K562 (cell line): ENCODE data around the gene C1orf50. TPM values are rescaled to one million over a fixed set of nuclear protein-coding genes. Genes with fewer than 3 reads are reported as not detected.

Experiments
- CEBPZ ChIP-seq: fragments of 150-350 bp; IDR thresholded peaks from 2 replicates; pipeline ENCODE4 v1.6.1; 2014; ENCODE audit warnings: low read depth, mild to moderate bottlenecking, low read length, borderline replicate concordance
- CTCFL ChIP-seq: IDR thresholded peaks from 2 replicates; pipeline ENCODE4 v1.6.1; 2011; ENCODE audit warnings: borderline replicate concordance, low read depth, mild to moderate bottlenecking, moderate library complexity, low read length; ENCODE audit not compliant: insufficient read depth, poor library complexity, severe bottlenecking
- FOXK1 ChIP-seq: sonication (generic); formaldehyde crosslinking; IDR thresholded peaks from 2 replicates; pipeline ENCODE4 v1.8.0; 2022; ENCODE audit warnings: missing genetic modification reagents, mild to moderate bottlenecking, borderline replicate concordance
- GABPA ChIP-seq: fragments of 200-800 bp; sonication (Bioruptor generic); conservative IDR thresholded peaks from 2 replicates; pipeline ENCODE4 v1.6.1; 2016; ENCODE audit warnings: low read depth, missing genetic modification characterization, missing compliant biosample characterization
- ILF3 ChIP-seq: fragments of 450-650 bp; IDR thresholded peaks from 2 replicates; pipeline ENCODE4 v1.6.1; 2018; ENCODE audit warnings: antibody characterized with exemption, mild to moderate bottlenecking, moderate library complexity, borderline replicate concordance
- NELFE ChIP-seq: IDR thresholded peaks from 2 replicates; pipeline ENCODE4 v1.6.1; 2011; ENCODE audit warnings: mild to moderate bottlenecking; ENCODE audit not compliant: insufficient read depth, insufficient read length
- RBBP5 ChIP-seq: fragments of 200-600 bp; sonication (generic); IDR thresholded peaks from 2 replicates; pipeline ENCODE4 v1.6.1; 2012; ENCODE audit warnings: borderline replicate concordance, mild to moderate bottlenecking, low read length, control low read depth, inconsistent platforms; ENCODE audit not compliant: insufficient read depth, poor library complexity, severe bottlenecking
- XRCC5 ChIP-seq: fragments of 200-400 bp; formaldehyde crosslinking; IDR thresholded peaks from 2 replicates; pipeline ENCODE4 v1.6.1; 2017; ENCODE audit warnings: low read depth, mild to moderate bottlenecking, low read length
- ZBTB33 ChIP-seq: sonication (generic); formaldehyde crosslinking; IDR thresholded peaks from 2 replicates; pipeline ENCODE4 v1.8.1; 2023; ENCODE audit warnings: mild to moderate bottlenecking, missing genetic modification reagents
- ZNF431 ChIP-seq: sonication (generic); formaldehyde crosslinking; IDR thresholded peaks from 2 replicates; pipeline ENCODE4 v1.8.0; 2022; ENCODE audit warnings: mild to moderate bottlenecking, missing genetic modification reagents
- polyA plus RNA-seq, 8 experiments: library from polyadenylated mRNA; depleted of rRNA in 4 of 8; stranded (reverse) in 5 of 8; unstranded in 3 of 8; fragments of >200 nt; fragmentation: Nextera tagmentation in 2 of 8; fragmentation: Illumina TruSeq in 1 of 8; extraction: Ambion mirVana in 2 of 8; extraction: Trizol in 1 of 8; gene quantifications; 2 replicates each; pipeline versions ENCODE4 v1.2.1 to v1.2.3, GENCODE V29; 2011 to 2014; ENCODE audit warnings: inconsistent platforms in 1 of 8, missing spikeins in 1 of 8
- total RNA-seq, 7 experiments: library from RNA; depleted of rRNA in 6 of 7; stranded (reverse); fragments of >200 nt in 6 of 7; fragmentation: Illumina TruSeq in 2 of 7; extraction: Trizol in 2 of 7; gene quantifications; 2 replicates each; pipeline versions ENCODE4 v1.2.1 to v1.2.3, GENCODE V29; 2011 to 2021; ENCODE audit warnings: low replicate concordance in 1 of 7
- TF ChIP-seq, protein P1 (sequence below), 2 experiments: IDR thresholded peaks; 2 replicates each; pipeline ENCODE4 v1.6.1; 2011; ENCODE audit warnings: borderline replicate concordance in 1 of 2, control low read depth in 1 of 2, low read depth in 1 of 2, low read length in 1 of 2, mild to moderate bottlenecking in 1 of 2, mixed read lengths in 1 of 2, moderate library complexity in 1 of 2; ENCODE audit not compliant: insufficient read depth in 1 of 2, insufficient read length in 1 of 2, poor library complexity in 1 of 2, severe bottlenecking in 1 of 2; ENCODE audit errors: extremely low read depth in 1 of 2
- TF ChIP-seq, protein P2 (sequence below): sonication (generic); formaldehyde crosslinking; IDR thresholded peaks from 2 replicates; pipeline ENCODE4 v1.8.0; 2022; ENCODE audit warnings: missing genetic modification reagents, mild to moderate bottlenecking, borderline replicate concordance

C1orf50 gene
- total and polyA plus RNA-seq, 9 of the 15 experiments (the other 6 are each of a cell fraction or from before 2014, with no cell fraction given) = 0.55 to 13.9 (median 5.2) TPM

DNA sequence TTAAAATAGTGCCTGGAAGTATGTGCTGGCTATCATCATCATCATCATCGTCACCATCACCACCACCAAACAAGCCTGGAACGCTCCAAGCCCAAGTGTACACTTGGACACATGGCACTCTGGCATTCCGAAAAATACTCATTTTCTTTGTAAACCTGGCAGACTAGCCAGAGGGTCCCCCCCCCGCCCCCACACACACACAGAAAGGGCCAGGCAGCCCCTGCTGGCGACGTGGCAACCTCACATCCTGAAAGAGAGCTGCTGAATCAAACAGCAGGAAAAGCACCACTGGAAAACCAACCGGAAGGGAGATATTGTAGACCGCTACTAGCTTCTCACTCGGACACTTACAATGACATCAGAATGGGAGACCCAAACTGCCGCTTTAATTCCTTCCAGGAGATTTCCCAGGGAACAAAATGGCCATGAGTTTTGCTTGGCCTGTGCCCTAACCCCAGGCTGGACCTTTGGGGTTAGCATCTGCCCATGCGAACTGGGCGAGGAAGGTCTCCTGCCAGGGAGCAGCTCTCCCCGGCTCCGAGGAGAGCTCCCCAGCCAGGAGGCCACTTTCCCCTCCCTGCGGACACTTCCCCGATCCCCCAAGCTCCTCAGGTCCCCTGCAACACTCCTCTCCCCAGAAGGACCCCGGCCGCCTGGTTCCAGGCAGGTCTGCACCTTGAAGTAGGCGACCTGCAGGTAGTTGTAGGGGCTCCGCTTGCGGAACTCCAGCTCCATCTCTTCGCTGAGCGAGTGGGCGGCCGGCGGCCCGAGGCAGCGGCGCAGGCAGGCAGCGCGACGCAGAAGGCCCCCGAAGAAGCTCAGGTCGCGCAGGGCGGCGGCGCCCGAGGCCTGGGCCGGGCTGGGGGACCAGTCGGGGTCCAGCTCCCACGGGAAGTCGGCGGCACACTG, 963 bp upstream of the C1orf50 start (continued):
- TF ChIP-seq, protein P1, sequence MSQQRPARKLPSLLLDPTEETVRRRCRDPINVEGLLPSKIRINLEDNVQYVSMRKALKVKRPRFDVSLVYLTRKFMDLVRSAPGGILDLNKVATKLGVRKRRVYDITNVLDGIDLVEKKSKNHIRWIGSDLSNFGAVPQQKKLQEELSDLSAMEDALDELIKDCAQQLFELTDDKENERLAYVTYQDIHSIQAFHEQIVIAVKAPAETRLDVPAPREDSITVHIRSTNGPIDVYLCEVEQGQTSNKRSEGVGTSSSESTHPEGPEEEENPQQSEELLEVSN (IDR thresholded peaks at IDR 0.05; ENCODE audit: borderline replicate concordance in 1 of 2, extremely low read depth in 1 of 2, insufficient read depth in 1 of 2, insufficient read length in 1 of 2, low read depth in 1 of 2, low read length in 1 of 2, poor library complexity in 1 of 2, severe bottlenecking in 1 of 2) = no peak
- TF ChIP-seq, protein P2, sequence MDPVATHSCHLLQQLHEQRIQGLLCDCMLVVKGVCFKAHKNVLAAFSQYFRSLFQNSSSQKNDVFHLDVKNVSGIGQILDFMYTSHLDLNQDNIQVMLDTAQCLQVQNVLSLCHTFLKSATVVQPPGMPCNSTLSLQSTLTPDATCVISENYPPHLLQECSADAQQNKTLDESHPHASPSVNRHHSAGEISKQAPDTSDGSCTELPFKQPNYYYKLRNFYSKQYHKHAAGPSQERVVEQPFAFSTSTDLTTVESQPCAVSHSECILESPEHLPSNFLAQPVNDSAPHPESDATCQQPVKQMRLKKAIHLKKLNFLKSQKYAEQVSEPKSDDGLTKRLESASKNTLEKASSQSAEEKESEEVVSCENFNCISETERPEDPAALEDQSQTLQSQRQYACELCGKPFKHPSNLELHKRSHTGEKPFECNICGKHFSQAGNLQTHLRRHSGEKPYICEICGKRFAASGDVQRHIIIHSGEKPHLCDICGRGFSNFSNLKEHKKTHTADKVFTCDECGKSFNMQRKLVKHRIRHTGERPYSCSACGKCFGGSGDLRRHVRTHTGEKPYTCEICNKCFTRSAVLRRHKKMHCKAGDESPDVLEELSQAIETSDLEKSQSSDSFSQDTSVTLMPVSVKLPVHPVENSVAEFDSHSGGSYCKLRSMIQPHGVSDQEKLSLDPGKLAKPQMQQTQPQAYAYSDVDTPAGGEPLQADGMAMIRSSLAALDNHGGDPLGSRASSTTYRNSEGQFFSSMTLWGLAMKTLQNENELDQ (CRISPR knock-in tag) = 0 out of 2 replicates have a peak, but pooled peaks have one; percentile 90
- TF ChIP-seq NELFE (no peak), XRCC5 (0 out of 2 replicates have a peak, but pooled peaks have one; percentile 19), GABPA (peak; percentile 61), ZBTB33 (peak; percentile 49; the same call in 1 of the 2 replicates), CEBPZ (no peak), CTCFL (no peak), FOXK1 (peak; percentile 72; the same call in 1 of the 2 replicates), RBBP5 (peak; percentile 65), ILF3 (no peak), ZNF431 (CRISPR knock-in tag) (0 out of 2 replicates have a peak, but pooled peaks have one; percentile 41)
